ENCODE measurements around the gene MRM2.
A peak's percentile ranks its signal among the peaks of the same experiment; 100 is the strongest.

The MRM2 gene

GRCh38 chr7:2232766-2233520, 9.1 kb downstream of the MRM2 start, which contains the start of gene MAD1L1:
Gene MAD1L1, minus strand, starts transcription at chr7:2232945. Its CDS starts 2,812 bp downstream, at chr7:2230133.
- in situ Hi-C loops (cut with HindIII; ENCODE audit: low pct_unique_long_range_greater_than_20kb, low sequenced_read_pairs) = no loop called here
- peak; percentile 94 for DNase-seq (ENCODE audit: low read depth in 1 of 2, low spot score in 1 of 2)
- TF ChIP-seq JUND (IDR thresholded peaks at IDR 0.05; ENCODE audit: low read depth) = no peak

GRCh38 chr7:2231992-2232765, 9.8 kb downstream of the MRM2 start:
- in situ Hi-C loops (cut with HindIII; ENCODE audit: low pct_unique_long_range_greater_than_20kb, low sequenced_read_pairs) = no loop called here
- DNase-seq (ENCODE audit: low read depth in 1 of 2, low spot score in 1 of 2) = no peak
- no peak for TF ChIP-seq JUND (IDR thresholded peaks at IDR 0.05; ENCODE audit: low read depth)

DNA sequence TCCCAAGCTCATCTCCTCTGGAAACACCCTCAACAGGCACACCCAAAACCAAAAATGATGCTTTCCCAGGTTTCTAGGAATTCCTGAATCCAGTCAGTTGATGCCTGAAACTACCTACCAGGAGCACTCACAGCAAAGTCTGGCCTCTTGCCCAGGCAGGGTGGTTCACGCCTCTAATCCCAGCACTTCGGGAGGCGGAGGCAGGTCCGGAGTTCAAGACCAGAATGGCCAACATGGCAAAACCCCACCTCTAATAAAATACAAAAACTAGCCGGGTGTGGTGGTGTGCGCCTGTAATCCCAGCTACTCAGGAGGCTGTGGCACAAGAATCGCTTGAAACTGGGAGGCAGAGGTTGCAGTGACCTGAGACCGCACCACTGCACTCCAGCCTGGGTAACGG, 11.1 kb downstream of the MRM2 start:
- in situ Hi-C loops (cut with HindIII; ENCODE audit: low pct_unique_long_range_greater_than_20kb, low sequenced_read_pairs) = no loop called here
- no peak for TF ChIP-seq JUND (IDR thresholded peaks at IDR 0.05; ENCODE audit: low read depth)

DNA sequence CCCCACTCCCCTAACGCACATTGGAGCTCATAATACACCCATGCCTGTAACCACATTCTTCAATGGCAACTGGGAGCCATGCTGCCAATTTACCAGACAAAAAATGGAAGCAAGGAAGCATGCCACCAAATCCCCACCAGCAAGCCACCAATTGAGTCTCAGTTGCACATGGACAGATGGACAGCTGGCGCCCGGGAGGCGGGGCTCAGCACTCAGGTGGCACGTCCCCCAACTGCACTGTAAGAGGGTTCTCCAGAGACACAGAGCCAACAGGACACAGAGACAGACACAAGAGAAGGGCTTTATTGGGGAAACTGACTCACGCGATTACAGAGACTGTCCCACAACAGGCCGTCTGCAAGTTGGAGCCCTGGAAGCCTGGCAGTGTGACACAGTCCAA, 11.8 kb downstream of the MRM2 start:
- no peak for DNase-seq (ENCODE audit: low read depth in 1 of 2, low spot score in 1 of 2)
- in situ Hi-C loops (cut with HindIII; ENCODE audit: low pct_unique_long_range_greater_than_20kb, low sequenced_read_pairs) = no loop called here
- no peak for TF ChIP-seq JUND (IDR thresholded peaks at IDR 0.05; ENCODE audit: low read depth)

More for the DNA sequence above, 11.1 kb downstream of the MRM2 start:
- no peak for DNase-seq (ENCODE audit: low read depth in 1 of 2, low spot score in 1 of 2)

GRCh38 chr7:2229467-2229866, 12.5 kb downstream of the MRM2 start:
- in situ Hi-C loops (cut with HindIII; ENCODE audit: low pct_unique_long_range_greater_than_20kb, low sequenced_read_pairs) = no loop called here
- no peak for DNase-seq (ENCODE audit: low read depth in 1 of 2, low spot score in 1 of 2)

DNA sequence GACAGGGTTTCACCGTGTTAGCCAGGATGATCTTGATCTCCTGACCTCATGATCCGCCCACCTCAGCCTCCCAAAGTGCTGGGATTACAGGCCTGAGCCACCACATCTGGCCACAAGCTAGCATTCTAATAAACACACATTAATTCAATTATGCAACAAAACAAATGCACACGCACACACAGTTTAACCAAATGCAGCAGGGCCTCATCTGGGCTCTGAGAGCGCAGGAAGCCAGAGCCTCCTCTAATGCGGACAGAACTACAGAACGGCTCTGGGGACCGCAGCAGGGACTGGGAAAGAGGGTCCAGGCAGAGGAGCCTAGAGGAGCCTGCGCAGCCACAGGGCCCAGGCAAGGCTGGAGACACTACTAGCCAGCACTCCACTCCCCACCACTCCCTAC, 13.1 kb downstream of the MRM2 start:
- in situ Hi-C loops (cut with HindIII; ENCODE audit: low pct_unique_long_range_greater_than_20kb, low sequenced_read_pairs) = no loop called here
- DNase-seq (ENCODE audit: low read depth in 1 of 2, low spot score in 1 of 2) = no peak
- TF ChIP-seq JUND (IDR thresholded peaks at IDR 0.05; ENCODE audit: low read depth) = no peak

More at GRCh38 chr7:2229467-2229866, 12.5 kb downstream of the MRM2 start:
- TF ChIP-seq JUND (IDR thresholded peaks at IDR 0.05; ENCODE audit: low read depth) = no peak

GRCh38 chr7:2227699-2228098, 14.3 kb downstream of the MRM2 start:
- in situ Hi-C loops (cut with HindIII; ENCODE audit: low pct_unique_long_range_greater_than_20kb, low sequenced_read_pairs) = no loop called here
- no peak for TF ChIP-seq JUND (IDR thresholded peaks at IDR 0.05; ENCODE audit: low read depth)

GRCh38 chr7:2225830-2226229, 16.2 kb downstream of the MRM2 start:
- TF ChIP-seq JUND (IDR thresholded peaks at IDR 0.05; ENCODE audit: low read depth) = no peak
- in situ Hi-C loops (cut with HindIII; ENCODE audit: low pct_unique_long_range_greater_than_20kb, low sequenced_read_pairs) = no loop called here
- DNase-seq (ENCODE audit: low read depth in 1 of 2, low spot score in 1 of 2) = no peak

More at GRCh38 chr7:2227699-2228098, 14.3 kb downstream of the MRM2 start:
- DNase-seq (ENCODE audit: low read depth in 1 of 2, low spot score in 1 of 2) = no peak

- in situ Hi-C loops (cut with HindIII; ENCODE audit: low pct_unique_long_range_greater_than_20kb, low sequenced_read_pairs) = no loop called here
- no peak for DNase-seq (ENCODE audit: low read depth in 1 of 2, low spot score in 1 of 2)
- no peak for TF ChIP-seq JUND (IDR thresholded peaks at IDR 0.05; ENCODE audit: low read depth)
Observed at GRCh38 chr7:2225336-2225735, 16.7 kb downstream of the MRM2 start.

- in situ Hi-C loops (cut with HindIII; ENCODE audit: low pct_unique_long_range_greater_than_20kb, low sequenced_read_pairs) = no loop called here
- TF ChIP-seq JUND (IDR thresholded peaks at IDR 0.05; ENCODE audit: low read depth) = no peak
- no peak for DNase-seq (ENCODE audit: low read depth in 1 of 2, low spot score in 1 of 2)
Observed at GRCh38 chr7:2224934-2225333, 17.1 kb downstream of the MRM2 start.

DNA sequence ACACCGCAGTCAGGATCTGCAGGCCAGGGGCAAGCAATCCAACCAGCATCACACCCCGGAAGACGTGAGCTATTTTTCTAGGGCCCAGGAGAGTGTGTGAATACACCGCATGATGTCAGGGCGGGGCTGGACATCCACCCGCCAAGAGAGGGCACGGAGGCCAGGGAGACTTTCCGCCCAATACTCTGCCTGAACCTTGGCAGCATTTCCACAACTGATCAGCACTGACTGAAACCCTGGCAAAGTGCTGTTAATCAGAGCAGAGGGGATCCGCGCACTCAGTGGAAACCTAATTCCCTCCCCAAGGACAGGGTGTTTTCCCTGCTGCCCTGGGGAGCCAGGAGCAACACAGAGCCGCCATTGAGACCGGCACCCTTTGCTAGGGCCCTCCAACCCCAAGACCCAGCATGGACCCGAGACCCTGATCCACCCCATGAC, 17.5 kb downstream of the MRM2 start:
- no peak for DNase-seq (ENCODE audit: low read depth in 1 of 2, low spot score in 1 of 2)
- in situ Hi-C loops (cut with HindIII; ENCODE audit: low pct_unique_long_range_greater_than_20kb, low sequenced_read_pairs) = no loop called here
- no peak for TF ChIP-seq JUND (IDR thresholded peaks at IDR 0.05; ENCODE audit: low read depth)

DNA sequence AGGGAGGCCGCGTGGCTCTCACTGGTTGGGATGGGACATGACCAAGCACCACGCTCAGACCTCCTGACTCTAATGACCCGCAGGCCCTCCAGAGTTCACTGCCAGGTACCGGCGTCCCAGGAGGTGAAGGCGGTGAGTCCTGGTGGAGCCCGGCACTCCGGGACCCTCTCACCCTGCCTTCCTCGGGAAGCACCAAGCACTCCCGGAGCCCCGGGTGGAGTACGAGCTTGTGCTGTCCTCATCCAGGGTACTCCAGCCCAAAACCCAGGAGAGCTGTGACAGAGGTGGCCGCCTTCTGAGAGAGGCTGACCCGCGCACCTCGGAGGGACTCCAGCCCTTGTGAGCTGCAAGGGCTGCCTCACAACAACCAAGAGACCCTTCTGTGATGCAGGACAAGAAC, 18.7 kb downstream of the MRM2 start:
- in situ Hi-C loops (cut with HindIII; ENCODE audit: low pct_unique_long_range_greater_than_20kb, low sequenced_read_pairs) = no loop called here
- no peak for TF ChIP-seq JUND (IDR thresholded peaks at IDR 0.05; ENCODE audit: low read depth)
- no peak for DNase-seq (ENCODE audit: low read depth in 1 of 2, low spot score in 1 of 2)

- DNase-seq (ENCODE audit: low read depth in 1 of 2, low spot score in 1 of 2) = no peak
- in situ Hi-C loops (cut with HindIII; ENCODE audit: low pct_unique_long_range_greater_than_20kb, low sequenced_read_pairs) = no loop called here
- no peak for TF ChIP-seq JUND (IDR thresholded peaks at IDR 0.05; ENCODE audit: low read depth)
Observed at GRCh38 chr7:2222516-2222915, 19.5 kb downstream of the MRM2 start.
